ENCODE results near the gene CLDN5.

CLDN5 gene

DNA sequence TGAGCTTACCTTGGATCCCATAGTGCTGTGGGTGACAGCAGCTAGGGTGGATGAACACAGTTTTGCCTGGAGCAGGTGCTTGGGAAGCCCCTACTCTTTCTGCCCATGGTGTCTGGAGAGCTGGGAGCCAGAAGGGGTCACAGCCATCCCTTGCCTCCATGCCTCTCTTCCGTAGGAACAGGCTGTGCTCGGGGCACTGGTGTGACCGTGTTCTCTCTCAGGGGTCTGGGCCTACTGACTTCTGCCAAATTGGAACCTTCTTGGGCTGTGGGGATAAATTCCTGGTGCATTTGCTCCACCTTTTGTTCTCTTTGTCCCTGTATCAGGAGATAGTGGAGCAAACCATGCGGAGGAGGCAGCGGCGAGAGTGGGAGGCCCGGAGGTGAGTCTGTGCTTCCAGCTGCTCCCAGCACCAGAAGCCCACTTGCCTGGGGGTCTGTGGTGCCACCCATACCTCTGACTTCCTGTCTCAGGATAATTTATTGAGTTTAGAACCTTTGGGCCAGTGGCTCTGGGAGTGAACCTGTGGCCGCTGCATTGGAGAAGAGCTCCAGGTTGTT, 30.1 kb downstream of the CLDN5 start:
- TF ChIP-seq, protein P1, sequence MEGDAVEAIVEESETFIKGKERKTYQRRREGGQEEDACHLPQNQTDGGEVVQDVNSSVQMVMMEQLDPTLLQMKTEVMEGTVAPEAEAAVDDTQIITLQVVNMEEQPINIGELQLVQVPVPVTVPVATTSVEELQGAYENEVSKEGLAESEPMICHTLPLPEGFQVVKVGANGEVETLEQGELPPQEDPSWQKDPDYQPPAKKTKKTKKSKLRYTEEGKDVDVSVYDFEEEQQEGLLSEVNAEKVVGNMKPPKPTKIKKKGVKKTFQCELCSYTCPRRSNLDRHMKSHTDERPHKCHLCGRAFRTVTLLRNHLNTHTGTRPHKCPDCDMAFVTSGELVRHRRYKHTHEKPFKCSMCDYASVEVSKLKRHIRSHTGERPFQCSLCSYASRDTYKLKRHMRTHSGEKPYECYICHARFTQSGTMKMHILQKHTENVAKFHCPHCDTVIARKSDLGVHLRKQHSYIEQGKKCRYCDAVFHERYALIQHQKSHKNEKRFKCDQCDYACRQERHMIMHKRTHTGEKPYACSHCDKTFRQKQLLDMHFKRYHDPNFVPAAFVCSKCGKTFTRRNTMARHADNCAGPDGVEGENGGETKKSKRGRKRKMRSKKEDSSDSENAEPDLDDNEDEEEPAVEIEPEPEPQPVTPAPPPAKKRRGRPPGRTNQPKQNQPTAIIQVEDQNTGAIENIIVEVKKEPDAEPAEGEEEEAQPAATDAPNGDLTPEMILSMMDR (IDR thresholded peaks at IDR 0.05): no peak

DNA sequence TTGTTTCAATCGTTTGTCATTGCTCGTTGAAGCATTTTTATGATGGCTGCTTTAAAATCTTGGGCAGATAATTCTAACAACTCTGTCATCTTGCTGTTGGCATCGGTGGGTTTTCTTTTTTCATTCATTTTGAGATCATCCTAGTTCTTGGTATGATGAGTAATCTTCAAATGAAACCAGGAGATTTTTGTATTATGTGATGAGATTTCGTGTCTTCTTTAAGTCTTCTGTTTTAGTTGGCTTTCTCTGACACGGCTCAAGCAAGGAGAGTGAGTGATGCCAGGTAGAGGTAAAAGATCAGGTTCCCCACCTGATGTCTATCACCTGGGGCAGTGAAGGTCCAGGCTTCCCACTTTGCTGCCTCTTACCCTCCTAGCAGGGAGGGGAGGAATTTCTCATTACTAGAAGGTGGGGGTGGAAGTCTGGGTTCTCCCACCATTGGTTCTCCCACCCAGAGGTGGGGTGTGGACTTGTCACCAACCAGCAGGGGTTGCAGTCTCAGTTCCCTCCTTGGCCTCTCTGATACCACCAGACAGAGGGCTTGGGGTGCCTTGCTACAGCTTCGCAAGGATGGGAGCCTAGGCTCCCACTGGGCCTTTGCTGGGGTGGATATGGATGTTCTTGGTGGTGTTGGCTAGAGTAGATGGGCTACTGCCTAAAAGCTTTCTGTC, 31.6 kb downstream of the CLDN5 start:
- TF ChIP-seq, protein P1 (IDR thresholded peaks at IDR 0.05): no peak

DNA sequence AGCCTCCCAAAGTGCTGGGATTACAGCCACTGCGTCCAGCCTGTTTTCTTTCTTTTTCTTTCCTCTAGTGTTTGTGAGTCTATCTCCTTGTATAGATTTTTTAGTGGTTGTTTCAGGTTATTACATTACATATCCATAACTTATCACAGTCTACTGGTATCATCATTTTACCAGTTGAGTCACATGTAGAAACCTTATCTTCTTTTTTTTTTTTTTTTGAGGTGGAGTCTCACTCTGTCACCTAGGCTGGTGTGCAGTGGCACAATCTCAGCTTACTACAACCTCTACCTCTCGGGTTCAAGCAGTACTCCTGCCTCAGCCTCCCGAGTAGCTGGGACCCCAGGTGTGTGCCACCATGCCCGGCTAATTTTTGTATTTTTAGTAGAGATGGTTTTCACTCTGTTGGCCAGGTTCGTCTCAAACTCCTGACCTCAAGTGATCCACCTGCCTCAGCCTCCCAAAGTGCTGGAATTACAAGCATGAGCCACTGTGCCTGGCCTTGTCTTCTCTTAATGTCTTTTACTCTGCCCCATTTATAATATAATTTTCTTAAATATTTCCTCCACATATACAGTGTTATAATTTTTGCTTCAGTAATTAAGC, 33.5 kb downstream of the CLDN5 start:
- TF ChIP-seq, protein P1 (IDR thresholded peaks at IDR 0.05): no peak

GRCh38 chr22:19488884-19489843, 35.0 kb downstream of the CLDN5 start:
- TF ChIP-seq, protein P1 (IDR thresholded peaks at IDR 0.05): peak; percentile 47

- TF ChIP-seq, protein P1 (IDR thresholded peaks at IDR 0.05): no peak
These were observed 35.9 kb downstream of the CLDN5 start for GRCh38 chr22:19488285-19488684.

- TF ChIP-seq, protein P1 (IDR thresholded peaks at IDR 0.05): no peak
These were observed 40.5 kb downstream of the CLDN5 start for GRCh38 chr22:19483481-19484244.

GRCh38 chr22:19482297-19482696, 41.9 kb downstream of the CLDN5 start:
- TF ChIP-seq, protein P1 (IDR thresholded peaks at IDR 0.05): no peak

Measured in LNCAP (cell line).